Nephron (organoid): Measurements from ENCODE around the gene RAB10.

Experiments
- H3K27ac Mint-ChIP-seq, 3 experiments: 2 replicates each; pipeline ENCODE4 v1.8.0; 2020; ENCODE audit warnings: mixed read lengths in 3 of 3, mild to moderate bottlenecking in 2 of 3, moderate library complexity in 1 of 3
- H3K27me3 Mint-ChIP-seq: 2 replicates; pipeline ENCODE4 v1.8.0; 2021; ENCODE audit warnings: low read depth, mild to moderate bottlenecking, moderate library complexity, mixed read lengths
- H3K36me3 Mint-ChIP-seq: 2 replicates; pipeline ENCODE4 v1.8.0; 2020; ENCODE audit warnings: low read depth, mixed read lengths
- H3K4me1 Mint-ChIP-seq: 2 replicates; pipeline ENCODE4 v1.8.0; 2020; ENCODE audit warnings: mixed read lengths
- H3K4me3 Mint-ChIP-seq, 3 experiments: 2 replicates each; pipeline ENCODE4 v1.8.0; 2020; ENCODE audit warnings: mild to moderate bottlenecking in 3 of 3, mixed read lengths in 3 of 3, moderate library complexity in 2 of 3
- H3K9me3 Mint-ChIP-seq: 2 replicates; pipeline ENCODE4 v1.8.0; 2020; ENCODE audit warnings: mixed read lengths
- TF ChIP-seq, protein P1 (sequence below), 3 experiments: fragments of 200-600 bp; sonication (generic); IDR thresholded peaks; one replicate each; pipeline ENCODE4 v1.5.0; 2021; ENCODE audit warnings: antibody characterized with exemption in 3 of 3; ENCODE audit not compliant: unreplicated experiment in 3 of 3

Gene RAB10

DNA sequence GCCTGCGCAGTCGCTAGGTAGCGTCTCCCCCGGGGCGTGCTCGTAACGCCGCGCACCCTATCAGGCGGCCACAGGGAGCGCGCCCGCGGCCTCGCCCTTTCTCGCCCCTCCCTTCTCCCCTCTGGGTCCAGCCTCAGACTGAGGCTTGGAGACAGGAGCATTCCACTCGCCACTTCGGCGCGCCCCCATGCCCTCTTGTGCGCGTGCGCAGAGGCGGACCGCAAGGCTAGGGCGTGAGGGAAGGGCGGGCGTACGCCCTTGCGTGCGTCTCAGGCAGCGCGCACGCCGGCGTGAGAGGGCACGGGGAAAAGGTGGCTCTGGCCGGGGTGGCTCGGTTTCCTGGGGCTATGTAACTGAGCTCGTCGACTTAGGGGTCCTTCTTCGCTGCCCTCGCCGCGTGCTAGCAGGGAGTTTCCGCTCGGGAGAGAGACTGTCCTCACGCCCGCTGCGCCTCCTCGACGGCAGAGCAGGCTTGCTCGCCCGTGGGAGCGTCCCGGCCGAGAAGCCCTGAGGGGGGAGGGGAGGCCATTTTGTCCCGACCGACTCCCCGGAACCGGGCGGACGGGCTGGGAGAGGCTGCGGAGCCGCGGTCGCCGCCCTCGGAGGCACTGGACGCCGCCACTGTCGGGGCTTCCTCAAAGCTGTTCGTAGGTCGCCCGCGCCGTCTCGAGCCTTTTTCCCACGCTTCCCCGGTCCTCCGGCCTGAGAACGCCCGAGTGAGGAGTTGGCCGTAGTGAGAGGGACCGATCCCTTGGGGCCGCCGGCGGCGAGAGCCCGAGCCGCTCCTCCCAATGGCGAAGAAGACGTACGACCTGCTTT lies at the start of gene RAB10:
TSS of gene RAB10 (plus strand) at position 267 of the 819 bp plus-strand sequence. CDS start at position 792, 525 bp downstream.
- Mint-ChIP-seq H3K27me3 (no peaks in the 10 kb centered on the region), H3K4me3 (peak within 1 kb of the TSS; percentile 94 to 96 (median 96)), H3K36me3 (peaks cover 21% of the 10 kb centered on the region), H3K9me3 (no peaks in the 10 kb centered on the region), H3K27ac (peak within 1 kb of the TSS; percentile 65 to 99 (median 99)), H3K4me1 (peaks cover 13% of the 10 kb centered on the region)
- TF ChIP-seq, protein P1, sequence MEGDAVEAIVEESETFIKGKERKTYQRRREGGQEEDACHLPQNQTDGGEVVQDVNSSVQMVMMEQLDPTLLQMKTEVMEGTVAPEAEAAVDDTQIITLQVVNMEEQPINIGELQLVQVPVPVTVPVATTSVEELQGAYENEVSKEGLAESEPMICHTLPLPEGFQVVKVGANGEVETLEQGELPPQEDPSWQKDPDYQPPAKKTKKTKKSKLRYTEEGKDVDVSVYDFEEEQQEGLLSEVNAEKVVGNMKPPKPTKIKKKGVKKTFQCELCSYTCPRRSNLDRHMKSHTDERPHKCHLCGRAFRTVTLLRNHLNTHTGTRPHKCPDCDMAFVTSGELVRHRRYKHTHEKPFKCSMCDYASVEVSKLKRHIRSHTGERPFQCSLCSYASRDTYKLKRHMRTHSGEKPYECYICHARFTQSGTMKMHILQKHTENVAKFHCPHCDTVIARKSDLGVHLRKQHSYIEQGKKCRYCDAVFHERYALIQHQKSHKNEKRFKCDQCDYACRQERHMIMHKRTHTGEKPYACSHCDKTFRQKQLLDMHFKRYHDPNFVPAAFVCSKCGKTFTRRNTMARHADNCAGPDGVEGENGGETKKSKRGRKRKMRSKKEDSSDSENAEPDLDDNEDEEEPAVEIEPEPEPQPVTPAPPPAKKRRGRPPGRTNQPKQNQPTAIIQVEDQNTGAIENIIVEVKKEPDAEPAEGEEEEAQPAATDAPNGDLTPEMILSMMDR (IDR thresholded peaks at IDR 0.05; ENCODE audit: unreplicated experiment in 3 of 3), result no peak

DNA sequence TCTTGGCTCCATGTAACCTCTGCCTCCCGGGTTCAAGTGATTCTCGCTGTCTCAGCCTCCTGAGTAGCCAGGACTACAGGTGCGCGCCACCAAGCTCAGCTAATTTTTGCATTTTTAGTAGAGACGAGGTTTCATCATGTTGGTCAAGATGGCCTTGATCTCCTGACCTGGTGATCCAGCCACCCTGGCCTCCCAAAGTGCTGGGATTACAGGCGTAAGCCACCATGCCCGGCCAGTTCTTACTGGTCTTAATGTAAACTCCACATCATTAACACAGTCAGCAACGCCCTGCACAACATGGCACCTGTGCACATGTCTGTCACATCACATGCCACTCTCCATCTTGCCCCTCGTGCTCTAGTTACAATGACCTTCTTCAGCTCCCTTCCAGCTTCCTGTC lies 45.8 kb upstream of the RAB10 start:
- Mint-ChIP-seq H3K36me3 (no peaks in the 10 kb centered on the region), H3K27me3 (no peaks in the 10 kb centered on the region), H3K27ac (no peak overlapping the region), H3K4me1 (peaks cover 7% of the 10 kb centered on the region), H3K9me3 (no peaks in the 10 kb centered on the region), H3K4me3 (no peak overlapping the region)
- TF ChIP-seq, protein P1 (IDR thresholded peaks at IDR 0.05; ENCODE audit: unreplicated experiment in 3 of 3), result no peak

DNA sequence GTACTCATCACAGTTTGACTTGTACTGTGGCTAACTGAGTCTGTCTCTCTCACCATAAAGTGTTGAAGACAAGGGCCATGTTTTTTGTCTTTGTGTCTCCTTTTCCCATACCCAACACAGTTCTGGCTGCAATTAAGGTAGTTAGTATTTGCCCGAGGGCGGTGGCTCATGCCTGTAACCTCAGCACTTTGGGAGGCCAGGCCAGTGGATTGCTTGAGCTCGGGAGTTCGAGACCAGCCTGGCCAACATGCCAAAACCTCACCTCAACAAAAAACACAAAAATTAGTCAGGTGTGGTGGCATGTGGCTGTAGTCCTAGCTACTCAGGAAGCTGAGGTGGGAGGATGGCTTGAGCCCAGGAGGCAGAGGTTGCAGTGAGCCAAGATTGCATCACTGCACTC lies 44.7 kb upstream of the RAB10 start:
- TF ChIP-seq, protein P1 (IDR thresholded peaks at IDR 0.05; ENCODE audit: unreplicated experiment in 3 of 3), result no peak
- H3K36me3 Mint-ChIP-seq, result no peaks in the 10 kb centered on the region
- no peaks in the 10 kb centered on the region for H3K9me3 Mint-ChIP-seq
- no peaks in the 10 kb centered on the region for H3K27me3 Mint-ChIP-seq
- H3K4me1 Mint-ChIP-seq, result peaks cover 6% of the 10 kb centered on the region
- no peak overlapping the region for H3K27ac Mint-ChIP-seq
- no peak overlapping the region for H3K4me3 Mint-ChIP-seq

DNA sequence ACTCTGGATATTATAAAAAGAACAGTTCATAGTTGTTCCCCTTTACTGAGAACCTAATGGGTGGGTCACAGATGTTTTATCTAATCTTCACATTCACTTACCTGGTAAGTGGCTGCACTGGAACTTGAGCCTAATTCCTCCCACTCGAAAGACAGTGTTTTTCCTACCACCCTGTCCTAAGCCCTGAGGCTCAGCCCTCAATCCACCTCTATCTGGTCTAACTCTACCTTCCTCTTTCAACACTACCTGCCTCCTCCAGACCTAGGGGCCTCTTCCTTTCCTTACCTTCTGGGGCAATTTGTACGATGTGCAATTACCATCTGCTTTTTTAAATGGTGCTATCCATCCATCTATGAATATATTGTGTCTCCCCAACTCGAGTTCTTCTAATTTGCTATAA lies 41.9 kb upstream of the RAB10 start:
- H3K4me1 Mint-ChIP-seq, result peaks cover 6% of the 10 kb centered on the region
- H3K4me3 Mint-ChIP-seq, result no peak overlapping the region
- H3K27me3 Mint-ChIP-seq, result no peaks in the 10 kb centered on the region
- TF ChIP-seq, protein P1 (IDR thresholded peaks at IDR 0.05; ENCODE audit: unreplicated experiment in 3 of 3), result no peak
- H3K36me3 Mint-ChIP-seq, result no peaks in the 10 kb centered on the region
- no peaks in the 10 kb centered on the region for H3K9me3 Mint-ChIP-seq
- H3K27ac Mint-ChIP-seq, result no peak overlapping the region

DNA sequence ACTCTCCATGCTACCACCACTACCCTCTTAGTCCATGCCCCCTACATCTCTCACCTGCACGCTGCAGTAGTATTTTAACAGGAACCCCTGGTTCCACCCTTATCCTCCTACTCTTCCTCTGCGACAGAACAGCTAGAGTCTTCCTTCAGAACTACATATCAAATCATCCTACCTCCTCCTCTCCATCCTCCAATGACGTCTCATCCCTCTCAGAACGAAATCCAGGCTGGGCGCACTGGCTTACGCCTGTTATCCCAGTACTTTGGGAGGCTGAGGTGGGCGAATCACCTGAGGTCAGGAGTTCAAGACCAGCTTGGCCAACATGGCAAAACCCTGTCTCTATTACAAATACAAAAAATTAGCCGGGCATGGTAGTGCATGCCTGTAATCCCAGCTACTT lies 41.3 kb upstream of the RAB10 start:
- no peak overlapping the region for H3K27ac Mint-ChIP-seq
- TF ChIP-seq, protein P1 (IDR thresholded peaks at IDR 0.05; ENCODE audit: unreplicated experiment in 3 of 3), result no peak

DNA sequence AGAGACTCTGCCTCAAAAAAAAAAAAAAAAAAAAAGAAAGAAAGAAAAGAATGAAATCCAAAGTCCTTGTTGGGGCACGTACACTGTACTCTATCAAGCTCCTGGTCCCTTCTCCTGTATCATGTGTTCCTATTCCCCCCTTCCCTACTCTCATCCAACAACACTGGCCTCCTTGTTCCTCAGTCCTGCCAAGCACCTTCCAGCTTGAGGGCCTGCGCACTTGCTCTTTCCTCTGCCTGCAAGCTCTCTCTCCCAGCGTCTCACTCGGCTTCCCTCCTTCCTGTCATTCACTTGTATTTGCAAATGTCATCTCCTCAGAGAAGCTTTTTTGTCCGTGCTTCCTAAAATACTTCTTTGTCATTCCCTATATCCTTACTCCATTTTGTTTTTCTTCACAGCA lies 40.8 kb upstream of the RAB10 start:
- TF ChIP-seq, protein P1 (IDR thresholded peaks at IDR 0.05; ENCODE audit: unreplicated experiment in 3 of 3), result no peak
- Mint-ChIP-seq H3K4me1 (peaks cover 6% of the 10 kb centered on the region), H3K4me3 (no peak overlapping the region), H3K27ac (no peak overlapping the region), H3K27me3 (peaks cover 8% of the 10 kb centered on the region), H3K36me3 (no peaks in the 10 kb centered on the region), H3K9me3 (no peaks in the 10 kb centered on the region)

More for the DNA sequence above, 41.3 kb upstream of the RAB10 start:
- peaks cover 6% of the 10 kb centered on the region for H3K4me1 Mint-ChIP-seq
- H3K27me3 Mint-ChIP-seq, result peaks cover 4% of the 10 kb centered on the region
- H3K4me3 Mint-ChIP-seq, result no peak overlapping the region
- no peaks in the 10 kb centered on the region for H3K36me3 Mint-ChIP-seq
- no peaks in the 10 kb centered on the region for H3K9me3 Mint-ChIP-seq
